Transverse colon (tissue), 3 donors: ENCODE data around the gene TPSD1.

Source experiments
- CTCF ChIP-seq, 5 experiments: fragments of 200-600 bp in 3 of 5; fragments of 450-650 bp in 2 of 5; sonication (generic) in 3 of 5; IDR thresholded peaks; 1 replicate in 2 of 5; 2 replicates in 3 of 5; pipeline ENCODE4 v1.5.1; 2016 to 2017; ENCODE audit warnings: antibody characterized with exemption in 5 of 5, inconsistent platforms in 3 of 5, mild to moderate bottlenecking in 2 of 5, moderate library complexity in 1 of 5
- POLR2A ChIP-seq: fragments of 450-650 bp; IDR thresholded peaks from one replicate; pipeline ENCODE4 v1.6.1; 2016; ENCODE audit warnings: antibody characterized with exemption, mild to moderate bottlenecking, moderate library complexity

GRCh38 chr16:1289477-1289866 lies 33.6 kb downstream of the TPSD1 start:
- no peak for TF ChIP-seq CTCF (IDR thresholded peaks at IDR 0.05)
- TF ChIP-seq POLR2A, result no peak
